OCI-LY1 (cell line): ENCODE results near the gene KLHL9.

ENCODE experiments used
- EZH2 ChIP-seq: fragments of 200-600 bp; sonication (generic), shearing (Covaris generic); IDR thresholded peaks from 2 replicates; pipeline ENCODE4 v1.8.0; 2017; ENCODE audit warnings: borderline replicate concordance, mixed run types, mild to moderate bottlenecking, antibody characterized with exemption, low read length, moderate library complexity, mixed read lengths
- TF ChIP-seq, protein P1 (sequence below): fragments of 200-600 bp; sonication (generic), shearing (Covaris generic); IDR thresholded peaks from 2 replicates; pipeline ENCODE4 v1.5.1; 2017; ENCODE audit warnings: mild to moderate bottlenecking, antibody characterized with exemption, low read length, moderate library complexity, mixed read lengths

DNA sequence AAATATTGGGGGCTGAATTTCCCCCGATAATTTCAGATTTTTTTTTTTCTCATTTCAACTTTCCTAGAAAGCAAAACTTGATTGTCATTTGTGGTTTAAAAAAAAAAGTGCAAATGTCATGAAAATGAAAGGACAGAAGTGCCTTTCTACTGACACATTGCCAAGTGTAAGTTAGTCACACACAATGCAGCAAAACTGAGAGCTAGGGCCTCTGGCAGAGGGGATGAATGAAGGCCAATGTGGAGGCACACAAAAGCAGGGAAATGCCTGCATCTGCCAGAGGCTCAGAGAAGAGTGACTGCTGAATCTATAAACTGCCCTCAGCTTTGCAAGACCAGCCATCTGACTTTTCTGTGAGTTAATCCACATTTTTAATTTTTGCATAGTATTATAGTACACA lies 23.3 kb downstream of the KLHL9 start:
- TF ChIP-seq, protein P1, sequence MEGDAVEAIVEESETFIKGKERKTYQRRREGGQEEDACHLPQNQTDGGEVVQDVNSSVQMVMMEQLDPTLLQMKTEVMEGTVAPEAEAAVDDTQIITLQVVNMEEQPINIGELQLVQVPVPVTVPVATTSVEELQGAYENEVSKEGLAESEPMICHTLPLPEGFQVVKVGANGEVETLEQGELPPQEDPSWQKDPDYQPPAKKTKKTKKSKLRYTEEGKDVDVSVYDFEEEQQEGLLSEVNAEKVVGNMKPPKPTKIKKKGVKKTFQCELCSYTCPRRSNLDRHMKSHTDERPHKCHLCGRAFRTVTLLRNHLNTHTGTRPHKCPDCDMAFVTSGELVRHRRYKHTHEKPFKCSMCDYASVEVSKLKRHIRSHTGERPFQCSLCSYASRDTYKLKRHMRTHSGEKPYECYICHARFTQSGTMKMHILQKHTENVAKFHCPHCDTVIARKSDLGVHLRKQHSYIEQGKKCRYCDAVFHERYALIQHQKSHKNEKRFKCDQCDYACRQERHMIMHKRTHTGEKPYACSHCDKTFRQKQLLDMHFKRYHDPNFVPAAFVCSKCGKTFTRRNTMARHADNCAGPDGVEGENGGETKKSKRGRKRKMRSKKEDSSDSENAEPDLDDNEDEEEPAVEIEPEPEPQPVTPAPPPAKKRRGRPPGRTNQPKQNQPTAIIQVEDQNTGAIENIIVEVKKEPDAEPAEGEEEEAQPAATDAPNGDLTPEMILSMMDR: no peak
- TF ChIP-seq EZH2: no peak
